K562 (cell line): ENCODE data around the gene CACNG6. TPM values are rescaled to one million over a fixed set of nuclear protein-coding genes. Genes with fewer than 3 reads are reported as not detected.

Experiments used
- ATAC-seq: fragments of 200-7000 bp; cut with Tn5 transposase; 3 replicates; pipeline ENCODE4 v1.9.1; 2020; ENCODE audit warnings: moderate library complexity
- BruUV-seq: library from RNA; stranded (reverse); fragments of 400-500 nt; replicated peaks from 2 replicates; lab custom pipeline; 2021; lab: Mats Ljungman, UMichigan
- CTCF ChIA-PET: fragments of 300-600 bp; formaldehyde crosslinking; extraction: SDS; loops from one replicate; lab custom pipeline; 2021; ENCODE audit warnings: low intra/inter-chr PET ratio; lab: Yijun Ruan, JAX
- POLR2A ChIA-PET: fragments of 300-600, 350-650 bp; sonication (Branson Sonifier 250); formaldehyde crosslinking; extraction: SDS; loops from one replicate; lab custom pipeline; 2021; ENCODE audit warnings: antibody characterized with exemption, inconsistent platforms; lab: Yijun Ruan, JAX
- DNase-seq, 4 experiments: peaks; one replicate each; pipeline versions ENCODE4 v3.0.0 to v3.0.0-alpha.2; 2011 to 2018; ENCODE audit warnings: low spot score in 3 of 4, mixed read lengths in 3 of 4; ENCODE audit errors: extremely low read depth in 1 of 4
- FAIRE-seq: peaks from 2 replicates; lab custom pipeline; 2011; peaks lifted over from hg19 to GRCh38; lab: Jason Lieb, UNC
- H2AFZ ChIP-seq: 2 replicates; pipeline ENCODE4 v1.6.0; 2011; ENCODE audit warnings: low read depth, low read length, control low read depth, inconsistent platforms
- H3K27ac ChIP-seq: fragments of 200-600 bp; 3 replicates; pipeline ENCODE4 v1.8.0; 2011; ENCODE audit warnings: low read depth, mild to moderate bottlenecking, control low read depth, inconsistent platforms, low read length, moderate library complexity, mixed read lengths; ENCODE audit errors: extremely low read depth
- H3K27me3 ChIP-seq, 2 experiments: fragments of 300-600 bp in 1 of 2; 2 replicates in 1 of 2; 3 replicates in 1 of 2; pipeline versions ENCODE4 v1.6.0 to v1.8.0; 2011; ENCODE audit warnings: inconsistent platforms in 2 of 2, low read length in 2 of 2, mild to moderate bottlenecking in 1 of 2, mixed read lengths in 1 of 2, moderate library complexity in 1 of 2; ENCODE audit not compliant: control insufficient read depth in 2 of 2, insufficient read depth in 2 of 2
- H3K36me3 ChIP-seq: fragments of 300-600 bp; 3 replicates; pipeline ENCODE4 v1.8.0; 2011; ENCODE audit warnings: mild to moderate bottlenecking, low read length, inconsistent platforms; ENCODE audit not compliant: control insufficient read depth, insufficient read depth
- H3K4me1 ChIP-seq, 2 experiments: fragments of 200-600 bp in 1 of 2; replicated peaks in 1 of 2; 2 replicates in 1 of 2; 3 replicates in 1 of 2; pipeline versions ENCODE4 v1.5.1 to v1.8.0; 2011; ENCODE audit warnings: inconsistent platforms in 2 of 2, low read length in 2 of 2, mild to moderate bottlenecking in 1 of 2, mixed read lengths in 1 of 2, moderate library complexity in 1 of 2; ENCODE audit not compliant: control insufficient read depth in 2 of 2, insufficient read depth in 2 of 2
- H3K4me2 ChIP-seq: 2 replicates; pipeline ENCODE4 v1.6.1; 2011; ENCODE audit warnings: low read length, control low read depth, inconsistent platforms, mixed read lengths; ENCODE audit not compliant: insufficient read depth
- H3K4me3 ChIP-seq: fragments of 200-600 bp; sonication (generic), shearing (Covaris generic); 2 replicates; pipeline ENCODE4 v1.5.1; 2016; ENCODE audit warnings: control low read depth, inconsistent platforms
- H3K79me2 ChIP-seq: fragments of 200-600 bp; 3 replicates; pipeline ENCODE4 v1.8.0; 2011; ENCODE audit warnings: low read length, inconsistent platforms; ENCODE audit not compliant: control insufficient read depth, insufficient read depth
- H3K9ac ChIP-seq, 2 experiments: 2 replicates each; pipeline versions ENCODE4 v1.6.0 to v1.6.1; 2011; ENCODE audit warnings: low read depth in 2 of 2, low read length in 2 of 2, control low read depth in 1 of 2, inconsistent platforms in 1 of 2, mild to moderate bottlenecking in 1 of 2, mixed read lengths in 1 of 2; ENCODE audit not compliant: insufficient read depth in 1 of 2
- H3K9me1 ChIP-seq: one replicate; pipeline ENCODE4 v1.6.0; 2011; ENCODE audit warnings: inconsistent platforms, mild to moderate bottlenecking, low read length, moderate library complexity; ENCODE audit not compliant: control insufficient read depth, insufficient read depth
- H3K9me3 ChIP-seq: replicated peaks from 2 replicates; pipeline ENCODE4 v1.5.1; 2011; ENCODE audit warnings: low read depth, low read length, inconsistent platforms; ENCODE audit not compliant: control insufficient read depth, insufficient read depth
- H4K20me1 ChIP-seq: replicated peaks from 2 replicates; pipeline ENCODE4 v1.6.1; 2011; ENCODE audit warnings: low read length, inconsistent platforms, mixed read lengths; ENCODE audit not compliant: control insufficient read depth, insufficient read depth
- ARHGAP35 ChIP-seq: fragments of 450-650 bp; IDR thresholded peaks from 2 replicates; pipeline ENCODE4 v1.6.1; 2018; ENCODE audit not compliant: partially characterized antibody
- DIDO1 ChIP-seq: fragments of 450-650 bp; IDR thresholded peaks from 2 replicates; pipeline ENCODE4 v1.6.1; 2016; ENCODE audit warnings: low read depth, missing biosample characterization, missing genetic modification characterization
- EP400 ChIP-seq: fragments of 450-650 bp; IDR thresholded peaks from 2 replicates; pipeline ENCODE4 v1.6.1; 2017; ENCODE audit warnings: antibody characterized with exemption, mild to moderate bottlenecking, moderate library complexity
- FOXA1 ChIP-seq: fragments of 450-650 bp; IDR thresholded peaks from 2 replicates; pipeline ENCODE4 v1.6.1; 2016; ENCODE audit warnings: mild to moderate bottlenecking, borderline replicate concordance
- HDAC8 ChIP-seq: fragments of 450-650 bp; IDR thresholded peaks from 2 replicates; pipeline ENCODE4 v1.6.1; 2016; ENCODE audit warnings: mild to moderate bottlenecking, missing genetic modification characterization, moderate library complexity, missing compliant biosample characterization
- IFI16 ChIP-seq: fragments of 250-450 bp; sonication (Bioruptor Pico); IDR thresholded peaks from 2 replicates; pipeline ENCODE4 v2.1.2; 2022; ENCODE audit warnings: mild to moderate bottlenecking, inconsistent platforms
- JUNB ChIP-seq: fragments of 450-650 bp; formaldehyde crosslinking; conservative IDR thresholded peaks from 2 replicates; pipeline ENCODE4 v1.4.0; 2020; ENCODE audit warnings: mild to moderate bottlenecking
- POLR2AphosphoS5 ChIP-seq: IDR thresholded peaks from 2 replicates; pipeline ENCODE4 v1.6.1; 2011; ENCODE audit warnings: mild to moderate bottlenecking, low read depth, low read length, moderate library complexity; ENCODE audit not compliant: control insufficient read depth, insufficient read depth
- RUNX1 ChIP-seq: sonication (generic); IDR thresholded peaks from 2 replicates; pipeline ENCODE4 v1.6.1; 2016; ENCODE audit warnings: antibody characterized with exemption, low read depth
- ZNF274 ChIP-seq: IDR thresholded peaks from 2 replicates; pipeline ENCODE4 v1.6.1; 2011; ENCODE audit warnings: low read depth, mild to moderate bottlenecking, low read length, moderate library complexity, borderline replicate concordance
- WGBS: fragments of 100-300 bp; shearing (Covaris generic); methylation state at CpG from one replicate; pipeline ENCODE4 v1.1.6; 2016; ENCODE audit warnings: low coverage, mixed read lengths; ENCODE audit not compliant: insufficient coverage; ENCODE audit errors: missing lambda C conversion rate; 5-methylcytosine and 5-hydroxymethylcytosine counted together
- in situ Hi-C: fragments of 300-500 bp; cut with MboI; formaldehyde crosslinking; loops from 4 replicates; pipeline ENCODE4 v1.15.0; 2018; ENCODE audit warnings: inconsistent platforms, mixed read lengths
- intact Hi-C: fragments of 100-400 bp; cut with micrococcal nuclease; formaldehyde crosslinking; loops from 2 replicates; pipeline ENCODE4 v1.14.2; 2022
- polyA plus RNA-seq, 8 experiments: library from polyadenylated mRNA; depleted of rRNA in 4 of 8; stranded (reverse) in 5 of 8; unstranded in 3 of 8; fragments of >200 nt; fragmentation: Nextera tagmentation in 2 of 8; fragmentation: Illumina TruSeq in 1 of 8; extraction: Ambion mirVana in 2 of 8; extraction: Trizol in 1 of 8; gene quantifications; 2 replicates each; pipeline versions ENCODE4 v1.2.1 to v1.2.3, GENCODE V29; 2011 to 2014; ENCODE audit warnings: inconsistent platforms in 1 of 8, missing spikeins in 1 of 8
- total RNA-seq, 7 experiments: library from RNA; depleted of rRNA in 6 of 7; stranded (reverse); fragments of >200 nt in 6 of 7; fragmentation: Illumina TruSeq in 2 of 7; extraction: Trizol in 2 of 7; gene quantifications; 2 replicates each; pipeline versions ENCODE4 v1.2.1 to v1.2.3, GENCODE V29; 2011 to 2021; ENCODE audit warnings: low replicate concordance in 1 of 7

CACNG6 gene
- total and polyA plus RNA-seq, 9 of the 15 experiments (the other 6 are each of a cell fraction or from before 2014, with no cell fraction given): not detected

DNA sequence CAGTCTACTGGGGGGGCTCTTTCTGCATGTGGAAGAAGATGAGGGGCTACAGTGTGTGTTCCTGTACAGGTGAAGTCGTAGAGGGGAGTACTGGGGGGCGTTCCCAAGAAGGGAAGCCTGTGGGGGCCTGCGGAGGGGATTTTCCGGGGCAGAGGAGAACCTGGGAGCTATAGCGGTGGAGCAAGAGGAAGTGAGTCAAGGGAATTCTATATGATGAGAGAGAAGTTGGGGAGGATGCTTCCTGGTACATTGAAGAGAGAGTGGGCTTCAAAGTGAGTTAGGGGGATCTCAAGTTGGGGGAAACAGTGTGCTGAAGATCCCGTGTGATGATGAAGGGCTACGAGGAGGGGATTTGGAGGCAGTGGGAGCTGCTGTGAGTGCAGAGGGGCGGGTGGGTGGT, 30.6 kb upstream of the CACNG6 start:
- Histone ChIP-seq H3K9me1 (no peaks in the 10 kb centered on the region), H3K4me1 (no peaks in the 10 kb centered on the region; a peak in 1 of 5 replicates), H3K27me3 (peaks cover 30 to 41% of the 10 kb centered on the region in 2 experiments; a peak in 4 of 5 replicates), H3K9me3 (no peaks in the 10 kb centered on the region), H4K20me1 (0 out of 2 replicates have a peak, but pooled peaks cover 3% of the 10 kb centered on the region), H3K79me2 (no peaks in the 10 kb centered on the region), H3K4me2 (no peak overlapping the region), H3K27ac (no peak overlapping the region), H3K9ac (no peak overlapping the region), H3K4me3 (no peak overlapping the region), H3K36me3 (no peaks in the 10 kb centered on the region), H2AFZ (no peak overlapping the region)
- ATAC-seq (no peak), DNase-seq (no peak), FAIRE-seq (no peak)
- CTCF ChIA-PET: no interaction called here
- WGBS: 3% methylated on average over 8 of the region's 8 CpGs
- no peak for TF ChIP-seq IFI16 (CRISPR knock-in tag)
- TF ChIP-seq ZNF274: no peak
- TF ChIP-seq HDAC8 (tag): no peak
- no peak for TF ChIP-seq FOXA1
- intact Hi-C loops: no loop called here
- in situ Hi-C loops: no loop called here
- no TSS peak for BruUV-seq
- POLR2A ChIA-PET: no interaction called here

DNA sequence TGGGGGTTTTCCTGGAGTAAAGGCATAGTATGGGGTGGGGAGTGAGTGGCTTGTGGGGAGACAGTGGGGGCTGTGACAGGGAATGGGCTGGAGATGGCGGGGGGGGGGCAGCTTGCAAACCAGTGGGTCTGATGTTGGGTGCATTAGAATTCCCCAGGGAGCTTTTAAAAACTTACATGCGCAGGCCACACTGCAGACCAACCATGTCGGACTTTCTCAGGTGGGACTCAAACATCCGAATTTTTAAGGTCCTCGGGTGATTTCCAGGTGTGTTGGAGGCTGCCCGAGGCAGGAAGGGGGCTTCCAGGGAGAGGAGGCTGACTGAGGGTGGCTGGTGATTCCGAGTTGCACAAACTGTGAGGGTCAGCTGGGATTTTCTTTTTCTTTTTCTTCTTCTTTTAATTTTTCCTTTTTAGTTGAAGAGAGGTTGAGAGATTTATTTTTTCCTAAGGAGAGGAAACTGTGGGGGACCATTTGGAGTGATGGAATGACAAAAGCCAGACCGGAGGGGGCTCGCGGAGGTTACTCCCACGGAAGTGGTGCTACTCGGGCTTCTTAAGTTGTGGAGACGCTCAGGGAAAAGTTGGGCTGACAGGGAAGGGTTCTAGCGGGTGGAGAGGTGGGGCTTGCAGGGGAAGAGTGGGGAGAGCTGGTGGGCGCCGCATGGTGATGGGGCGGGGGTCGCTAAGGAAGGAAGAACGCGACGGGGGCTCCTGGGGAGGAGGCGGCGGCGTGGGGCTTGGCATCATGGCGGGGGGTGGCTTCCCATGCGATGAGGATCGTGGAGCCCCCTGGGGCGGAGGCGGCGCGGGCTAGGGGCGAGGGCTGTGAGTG, 29.7 kb upstream of the CACNG6 start:
- WGBS: 1% methylated on average over 23 of the region's 32 CpGs
- ATAC-seq (no peak), DNase-seq (no peak), FAIRE-seq (no peak)
- H3K9me3 ChIP-seq: no peaks in the 10 kb centered on the region
- H3K27me3 ChIP-seq: peaks cover 33 to 44% of the 10 kb centered on the region in 2 experiments; a peak in 3 of 5 replicates
- no peak overlapping the region for H3K9ac ChIP-seq
- BruUV-seq: no TSS peak
- H3K9me1 ChIP-seq: no peaks in the 10 kb centered on the region
- no peak overlapping the region for H3K4me3 ChIP-seq
- H4K20me1 ChIP-seq: 0 out of 2 replicates have a peak, but pooled peaks cover 3% of the 10 kb centered on the region
- CTCF ChIA-PET: no interaction called here
- H3K27ac ChIP-seq: no peak overlapping the region
- POLR2A ChIA-PET: no interaction called here
- intact Hi-C loops: no loop called here
- H3K4me1 ChIP-seq: no peaks in the 10 kb centered on the region; a peak in 1 of 5 replicates
- no peak overlapping the region for H3K4me2 ChIP-seq
- no peak overlapping the region for H2AFZ ChIP-seq
- no peaks in the 10 kb centered on the region for H3K79me2 ChIP-seq
- no peaks in the 10 kb centered on the region for H3K36me3 ChIP-seq
- in situ Hi-C loops: no loop called here
- no peak for TF ChIP-seq RUNX1
- no peak for TF ChIP-seq ARHGAP35
- no peak for TF ChIP-seq DIDO1 (tag)
- no peak for TF ChIP-seq JUNB (CRISPR knock-in tag)
- no peak for TF ChIP-seq POLR2AphosphoS5
- TF ChIP-seq EP400: no peak
